GM23338 (cell line): ENCODE data around the gene GRIK1. TPM values are rescaled to one million over a fixed set of nuclear protein-coding genes. Genes with fewer than 3 reads are reported as not detected.

ENCODE experiments used
- ATAC-seq: fragments of 200-7000 bp; cut with Tn5 transposase; 3 replicates; pipeline ENCODE4 v1.9.1; 2020
- DNase-seq: peaks from one replicate; pipeline ENCODE4 v3.0.0-alpha.2; 2015; ENCODE audit warnings: low spot score
- H2AFZ ChIP-seq: fragments of 200-600 bp; sonication (generic); 2 replicates; pipeline ENCODE4 v1.8.0; 2016; ENCODE audit warnings: antibody characterized with exemption, mild to moderate bottlenecking, moderate library complexity
- H3F3A ChIP-seq: fragments of 200-600 bp; sonication (generic); replicated peaks from 2 replicates; pipeline ENCODE4 v1.8.0; 2017; ENCODE audit warnings: antibody characterized with exemption, mixed run types, low read depth
- H3K27ac ChIP-seq: fragments of 200-600 bp; sonication (generic); 2 replicates; pipeline ENCODE4 v1.6.1; 2016; ENCODE audit warnings: low read depth
- H3K27me3 ChIP-seq: fragments of 200-600 bp; sonication (generic); 2 replicates; pipeline ENCODE4 v1.8.0; 2016; ENCODE audit warnings: mild to moderate bottlenecking, mixed run types, moderate library complexity; ENCODE audit not compliant: insufficient read depth
- H3K36me3 ChIP-seq: fragments of 200-600 bp; sonication (generic); 2 replicates; pipeline ENCODE4 v1.8.0; 2016; ENCODE audit warnings: mild to moderate bottlenecking; ENCODE audit not compliant: insufficient read depth
- H3K4me1 ChIP-seq: fragments of 200-600 bp; sonication (generic); 2 replicates; pipeline ENCODE4 v1.8.0; 2016; ENCODE audit warnings: mild to moderate bottlenecking, moderate library complexity; ENCODE audit not compliant: insufficient read depth
- H3K4me2 ChIP-seq: fragments of 200-600 bp; sonication (generic); 2 replicates; pipeline ENCODE4 v1.7.1; 2017; ENCODE audit warnings: mixed run types
- H3K4me3 ChIP-seq: fragments of 200-600 bp; sonication (generic); 2 replicates; pipeline ENCODE4 v1.6.1; 2016; ENCODE audit warnings: mixed run types
- H3K79me2 ChIP-seq: fragments of 200-600 bp; sonication (generic); replicated peaks from 2 replicates; pipeline ENCODE4 v1.8.0; 2017; ENCODE audit warnings: mild to moderate bottlenecking; ENCODE audit not compliant: insufficient read depth
- H3K9me2 ChIP-seq: fragments of 200-600 bp; sonication (generic); 2 replicates; pipeline ENCODE4 v1.8.0; 2017; ENCODE audit not compliant: insufficient read depth
- H4K20me1 ChIP-seq: fragments of 200-600 bp; sonication (generic); replicated peaks from 2 replicates; pipeline ENCODE4 v1.8.0; 2017; ENCODE audit warnings: mild to moderate bottlenecking; ENCODE audit not compliant: insufficient read depth
- H3K27ac Mint-ChIP-seq: 2 replicates; pipeline ENCODE4 v1.8.0; 2020; ENCODE audit warnings: inconsistent platforms, mild to moderate bottlenecking, moderate library complexity, mixed read lengths
- H3K27me3 Mint-ChIP-seq: 3 replicates; pipeline ENCODE4 v1.8.0; 2022; ENCODE audit warnings: low read depth, mild to moderate bottlenecking, moderate library complexity, mixed read lengths, inconsistent platforms; ENCODE audit not compliant: insufficient read depth, poor library complexity
- H3K36me3 Mint-ChIP-seq: 3 replicates; pipeline ENCODE4 v1.8.0; 2021; ENCODE audit warnings: low read depth, mild to moderate bottlenecking, inconsistent platforms, moderate library complexity, mixed read lengths
- H3K4me1 Mint-ChIP-seq: 3 replicates; pipeline ENCODE4 v1.8.0; 2020; ENCODE audit warnings: mild to moderate bottlenecking, inconsistent platforms, mixed read lengths
- H3K4me3 Mint-ChIP-seq: 3 replicates; pipeline ENCODE4 v1.8.0; 2021; ENCODE audit warnings: moderate library complexity, mild to moderate bottlenecking, inconsistent platforms, mixed read lengths
- H3K9me3 Mint-ChIP-seq: 3 replicates; pipeline ENCODE4 v1.8.0; 2020; ENCODE audit warnings: moderate library complexity, mild to moderate bottlenecking, inconsistent platforms, mixed read lengths
- ETS1 ChIP-seq: IDR thresholded peaks from 2 replicates; pipeline ENCODE4 v1.6.1; 2016; ENCODE audit warnings: antibody characterized with exemption
- JUNB ChIP-seq: IDR thresholded peaks from one replicate; pipeline ENCODE4 v1.6.1; 2016; ENCODE audit warnings: antibody characterized with exemption; ENCODE audit not compliant: unreplicated experiment
- NANOG ChIP-seq: IDR thresholded peaks from 2 replicates; pipeline ENCODE4 v1.6.1; 2016; ENCODE audit warnings: antibody characterized with exemption, borderline replicate concordance
- STAT1 ChIP-seq: IDR thresholded peaks from one replicate; pipeline ENCODE4 v1.6.1; 2016; ENCODE audit warnings: antibody characterized with exemption; ENCODE audit not compliant: unreplicated experiment
- ZNF331 ChIP-seq: fragments of 250-450 bp; sonication (Bioruptor Pico); IDR thresholded peaks from 2 replicates; pipeline ENCODE4 v1.5.0; 2020; ENCODE audit warnings: low read depth, mild to moderate bottlenecking, moderate library complexity
- ZNF462 ChIP-seq: fragments of 250-450 bp; sonication (Bioruptor Pico); IDR thresholded peaks from 2 replicates; pipeline ENCODE4 v1.5.0; 2020; ENCODE audit warnings: mild to moderate bottlenecking, moderate library complexity
- polyA plus RNA-seq: library from polyadenylated mRNA; unstranded; fragments of >200 nt; fragmentation: Nextera tagmentation; extraction: Ambion mirVana; gene quantifications from 2 replicates; pipeline ENCODE4 v1.2.1, GENCODE V29; 2016
- total RNA-seq: library from RNA; depleted of rRNA; stranded (reverse); fragments of >200 nt; shearing (Covaris generic); gene quantifications from 2 replicates; pipeline ENCODE4 v1.2.3, GENCODE V29; 2014

GRIK1 gene
- total and polyA plus RNA-seq, 2 experiments from 2014 or later = 0.18 to 0.42 TPM

- no peaks in the 10 kb centered on the region for H3K36me3 Mint-ChIP-seq
- TF ChIP-seq ZNF462 (CRISPR knock-in tag) (no peak), STAT1 (no peak), NANOG (no peak)
- Histone ChIP-seq H4K20me1 (no peaks in the 10 kb centered on the region), H3K27ac (no peak overlapping the region), H3K79me2 (no peaks in the 10 kb centered on the region), H3K9me2 (peaks cover 11% of the 10 kb centered on the region; the same call in 1 of the 2 replicates), H3K27me3 (no peaks in the 10 kb centered on the region), H3K4me1 (no peaks in the 10 kb centered on the region), H3K4me2 (no peak overlapping the region), H3K4me3 (no peak overlapping the region), H3K36me3 (no peaks in the 10 kb centered on the region), H3F3A (no peaks in the 10 kb centered on the region), H2AFZ (no peak overlapping the region)
- DNase-seq = no peak
- H3K4me1 Mint-ChIP-seq = no peaks in the 10 kb centered on the region; the same call in 2 of the 3 replicates
- no peaks in the 10 kb centered on the region for H3K9me3 Mint-ChIP-seq
- H3K4me3 Mint-ChIP-seq = no peak overlapping the region
- H3K27ac Mint-ChIP-seq = no peak overlapping the region
- peaks cover 4% of the 10 kb centered on the region for H3K27me3 Mint-ChIP-seq
- ATAC-seq = no peak
These were observed 242.9 kb downstream of the GRIK1 start for GRCh38 chr21:29696937-29697336.

GRCh38 chr21:29691616-29692491, 247.9 kb downstream of the GRIK1 start:
- 0 out of 2 replicates have a peak overlapping the region, but pooled peaks have one; percentile 19 for H2AFZ ChIP-seq
- H3K27ac Mint-ChIP-seq = no peak overlapping the region
- H3K9me3 Mint-ChIP-seq = no peaks in the 10 kb centered on the region
- ATAC-seq = no peak
- no peaks in the 10 kb centered on the region for H3K4me1 ChIP-seq
- no peaks in the 10 kb centered on the region for H3K36me3 Mint-ChIP-seq
- H3K27ac ChIP-seq = no peak overlapping the region
- no peak overlapping the region for H3K4me3 ChIP-seq
- no peaks in the 10 kb centered on the region for H3K4me1 Mint-ChIP-seq
- no peak for DNase-seq
- H3F3A ChIP-seq = no peaks in the 10 kb centered on the region
- H3K4me2 ChIP-seq = no peak overlapping the region
- no peaks in the 10 kb centered on the region for H3K27me3 Mint-ChIP-seq
- H4K20me1 ChIP-seq = no peaks in the 10 kb centered on the region
- no peaks in the 10 kb centered on the region for H3K9me2 ChIP-seq
- H3K4me3 Mint-ChIP-seq = no peak overlapping the region
- H3K27me3 ChIP-seq = no peaks in the 10 kb centered on the region
- H3K36me3 ChIP-seq = no peaks in the 10 kb centered on the region
- H3K79me2 ChIP-seq = no peaks in the 10 kb centered on the region
- TF ChIP-seq ETS1 = no peak
- TF ChIP-seq JUNB = no peak
- TF ChIP-seq ZNF331 = no peak
